ENCODE data around the gene SRSF7.

DNA sequence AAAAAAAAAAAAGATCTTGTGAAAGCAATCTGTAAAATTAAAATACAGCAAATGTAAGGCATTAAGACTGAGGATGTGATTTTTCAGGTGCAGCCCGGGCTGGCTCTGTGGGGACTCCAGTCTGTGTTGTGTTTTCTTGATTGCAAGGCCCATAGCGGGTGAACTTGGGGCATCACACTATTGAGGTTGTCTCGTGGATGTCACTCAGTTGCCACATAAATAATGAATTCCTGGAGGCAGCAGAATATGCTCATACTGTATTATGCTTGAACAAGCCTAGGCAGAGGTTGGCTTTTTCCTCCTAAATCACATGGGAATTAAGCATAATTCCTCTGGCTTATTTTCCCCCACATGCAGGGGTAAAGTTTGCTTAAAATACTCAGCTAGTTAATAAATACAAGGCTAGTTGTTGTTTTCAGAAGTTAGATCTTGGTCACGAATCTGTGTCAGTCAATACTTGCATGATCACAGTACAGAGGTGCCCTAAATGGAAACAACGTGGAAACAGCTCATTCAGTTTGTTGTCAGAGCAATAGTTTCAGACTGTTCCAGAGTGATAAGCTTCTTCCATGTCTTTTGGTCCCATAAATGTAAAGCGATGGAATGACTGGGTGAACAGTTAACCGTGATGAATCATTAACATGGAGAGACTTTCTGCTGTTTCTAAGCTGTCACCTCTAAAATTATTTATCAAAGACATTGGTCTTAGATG, 43.2 kb upstream of the SRSF7 start:
- no peak for TF ChIP-seq POLR2AphosphoS5 (IDR thresholded peaks at IDR 0.05; ENCODE audit: low read depth, low read length)
- TF ChIP-seq, protein P1, sequence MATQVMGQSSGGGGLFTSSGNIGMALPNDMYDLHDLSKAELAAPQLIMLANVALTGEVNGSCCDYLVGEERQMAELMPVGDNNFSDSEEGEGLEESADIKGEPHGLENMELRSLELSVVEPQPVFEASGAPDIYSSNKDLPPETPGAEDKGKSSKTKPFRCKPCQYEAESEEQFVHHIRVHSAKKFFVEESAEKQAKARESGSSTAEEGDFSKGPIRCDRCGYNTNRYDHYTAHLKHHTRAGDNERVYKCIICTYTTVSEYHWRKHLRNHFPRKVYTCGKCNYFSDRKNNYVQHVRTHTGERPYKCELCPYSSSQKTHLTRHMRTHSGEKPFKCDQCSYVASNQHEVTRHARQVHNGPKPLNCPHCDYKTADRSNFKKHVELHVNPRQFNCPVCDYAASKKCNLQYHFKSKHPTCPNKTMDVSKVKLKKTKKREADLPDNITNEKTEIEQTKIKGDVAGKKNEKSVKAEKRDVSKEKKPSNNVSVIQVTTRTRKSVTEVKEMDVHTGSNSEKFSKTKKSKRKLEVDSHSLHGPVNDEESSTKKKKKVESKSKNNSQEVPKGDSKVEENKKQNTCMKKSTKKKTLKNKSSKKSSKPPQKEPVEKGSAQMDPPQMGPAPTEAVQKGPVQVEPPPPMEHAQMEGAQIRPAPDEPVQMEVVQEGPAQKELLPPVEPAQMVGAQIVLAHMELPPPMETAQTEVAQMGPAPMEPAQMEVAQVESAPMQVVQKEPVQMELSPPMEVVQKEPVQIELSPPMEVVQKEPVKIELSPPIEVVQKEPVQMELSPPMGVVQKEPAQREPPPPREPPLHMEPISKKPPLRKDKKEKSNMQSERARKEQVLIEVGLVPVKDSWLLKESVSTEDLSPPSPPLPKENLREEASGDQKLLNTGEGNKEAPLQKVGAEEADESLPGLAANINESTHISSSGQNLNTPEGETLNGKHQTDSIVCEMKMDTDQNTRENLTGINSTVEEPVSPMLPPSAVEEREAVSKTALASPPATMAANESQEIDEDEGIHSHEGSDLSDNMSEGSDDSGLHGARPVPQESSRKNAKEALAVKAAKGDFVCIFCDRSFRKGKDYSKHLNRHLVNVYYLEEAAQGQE (IDR thresholded peaks at IDR 0.05; ENCODE audit: insufficient read depth in 1 of 2, low read depth in 2 of 2, low read length in 2 of 2): no peak
- no peak for TF ChIP-seq TAF1 (IDR thresholded peaks at IDR 0.05; ENCODE audit: borderline replicate concordance, insufficient read depth, low read length)
